GM12878 (cell line): ENCODE results near the gene GTPBP10. TPM values are rescaled to one million over a fixed set of nuclear protein-coding genes. Genes with fewer than 3 reads are reported as not detected.

Experiments
- ATAC-seq: fragments of 200-7000 bp; cut with Tn5 transposase; 3 replicates; pipeline ENCODE4 v1.9.1; 2020; ENCODE audit warnings: mild to moderate bottlenecking, moderate library complexity
- BruUV-seq: library from RNA; stranded (reverse); fragments of 400-500 nt; replicated peaks from 2 replicates; lab custom pipeline; 2021; lab: Mats Ljungman, UMichigan
- CTCF ChIA-PET: fragments of 300-600 bp; sonication (Branson Sonifier 250); formaldehyde crosslinking; extraction: SDS; loops from one replicate; lab custom pipeline; 2021; ENCODE audit warnings: inconsistent platforms; lab: Yijun Ruan, JAX
- POLR2A ChIA-PET: fragments of 350-600 bp; formaldehyde crosslinking; extraction: SDS; loops from one replicate; lab custom pipeline; 2021; ENCODE audit warnings: inconsistent platforms; lab: Charles Lee
- RAD21 ChIA-PET: fragments of 300-600 bp; sonication (Branson Sonifier 250); formaldehyde crosslinking; loops from one replicate; lab custom pipeline; 2023; ENCODE audit warnings: antibody characterized with exemption; ENCODE audit not compliant: unreplicated experiment; lab: Charles Lee
- SMC1A ChIA-PET: fragments of 300-600 bp; sonication (Branson Sonifier 250); formaldehyde crosslinking; loops from one replicate; lab custom pipeline; 2023; ENCODE audit not compliant: unreplicated experiment, uncharacterized antibody; lab: Charles Lee
- DNase-seq: peaks from one replicate; pipeline ENCODE4 v3.0.0-alpha.2; 2011; ENCODE audit warnings: low read depth, low spot score
- FAIRE-seq: peaks from 3 replicates; lab custom pipeline; 2011; peaks lifted over from hg19 to GRCh38; lab: Jason Lieb, UNC
- H2AFZ ChIP-seq: 2 replicates; pipeline ENCODE4 v1.6.0; 2011; ENCODE audit warnings: low read depth, low read length, control low read depth; ENCODE audit not compliant: control insufficient read depth
- H3K27ac ChIP-seq: 2 replicates; pipeline ENCODE4 v1.5.1; 2011; ENCODE audit warnings: control low read depth; ENCODE audit not compliant: control insufficient read depth, insufficient read depth
- H3K27me3 ChIP-seq, 2 experiments: replicated peaks in 1 of 2; 2 replicates each; pipeline versions ENCODE4 v1.6.0 to v1.6.1; 2011; ENCODE audit warnings: low read length in 1 of 2; ENCODE audit not compliant: control insufficient read depth in 2 of 2, insufficient read depth in 2 of 2
- H3K36me3 ChIP-seq, 2 experiments: 2 replicates each; pipeline ENCODE4 v1.5.1; 2011; ENCODE audit warnings: low read length in 1 of 2; ENCODE audit not compliant: control insufficient read depth in 2 of 2, insufficient read depth in 2 of 2
- H3K4me1 ChIP-seq: 2 replicates; pipeline ENCODE4 v1.6.1; 2011; ENCODE audit warnings: mild to moderate bottlenecking, low read length, moderate library complexity, mixed read lengths; ENCODE audit not compliant: control insufficient read depth, insufficient read depth
- H3K4me2 ChIP-seq: 2 replicates; pipeline ENCODE4 v1.6.0; 2011; ENCODE audit warnings: control low read depth; ENCODE audit not compliant: control insufficient read depth, insufficient read depth
- H3K4me3 ChIP-seq: fragments of 200-600 bp; sonication (generic); 2 replicates; pipeline ENCODE4 v1.5.1; 2016
- H3K79me2 ChIP-seq: 2 replicates; pipeline ENCODE4 v1.6.0; 2011; ENCODE audit warnings: low read length; ENCODE audit not compliant: control insufficient read depth, insufficient read depth
- H3K9ac ChIP-seq: 2 replicates; pipeline ENCODE4 v1.8.0; 2011; ENCODE audit warnings: low read length, control low read depth, mixed read lengths; ENCODE audit not compliant: control insufficient read depth, insufficient read depth
- H3K9me3 ChIP-seq: replicated peaks from 3 replicates; pipeline ENCODE4 v1.5.1; 2011; ENCODE audit warnings: mild to moderate bottlenecking, low read length; ENCODE audit not compliant: control insufficient read depth, insufficient read depth
- H4K20me1 ChIP-seq: 2 replicates; pipeline ENCODE4 v1.6.0; 2011; ENCODE audit not compliant: control insufficient read depth, insufficient read depth
- GATAD2B ChIP-seq: fragments of 450-650 bp; conservative IDR thresholded peaks from 2 replicates; pipeline ENCODE4 v1.6.1; 2017; ENCODE audit warnings: low read depth, mild to moderate bottlenecking, moderate library complexity
- MXI1 ChIP-seq: fragments of 150-350 bp; IDR thresholded peaks from 2 replicates; pipeline ENCODE4 v1.6.1; 2011; ENCODE audit warnings: low read depth, mild to moderate bottlenecking, inconsistent platforms, low read length, improper control_type of control experiment
- NRF1 ChIP-seq: conservative IDR thresholded peaks from 2 replicates; pipeline ENCODE4 v1.6.1; 2011; ENCODE audit warnings: mild to moderate bottlenecking, low read depth, low read length, improper control_type of control experiment
- POU2F2 ChIP-seq: IDR thresholded peaks from 3 replicates; pipeline ENCODE4 v1.6.1; 2011; ENCODE audit warnings: low read depth, mild to moderate bottlenecking, low read length, borderline replicate concordance
- TBL1XR1 ChIP-seq: IDR thresholded peaks from 2 replicates; pipeline ENCODE4 v1.6.1; 2012; ENCODE audit warnings: low read depth, low read length, improper control_type of control experiment
- WRNIP1 ChIP-seq: IDR thresholded peaks from 2 replicates; pipeline ENCODE4 v1.6.1; 2011; ENCODE audit warnings: low read depth, low read length, improper control_type of control experiment, borderline replicate concordance
- ZBTB4 ChIP-seq: fragments of 450-650 bp; formaldehyde crosslinking; IDR thresholded peaks from 2 replicates; pipeline ENCODE4 v1.4.0; 2022; ENCODE audit warnings: mild to moderate bottlenecking, moderate library complexity
- WGBS: methylation state at CpG from one replicate; pipeline ENCODE4 v1.1.6; 2016; ENCODE audit warnings: low lambda C conversion rate; ENCODE audit not compliant: insufficient replicate concordance, insufficient coverage; ENCODE audit errors: missing lambda C conversion rate; 5-methylcytosine and 5-hydroxymethylcytosine counted together
- in situ Hi-C: fragments of 300-500 bp; cut with MboI; formaldehyde crosslinking; loops from 9 replicates; pipeline ENCODE4 v1.14.3; 2018; ENCODE audit warnings: mixed read lengths
- intact Hi-C: fragments of 100-400 bp; cut with micrococcal nuclease; formaldehyde crosslinking; loops from one replicate; pipeline ENCODE4 v1.14.2; 2022; ENCODE audit not compliant: unreplicated experiment
- polyA plus RNA-seq, 11 experiments: library from polyadenylated mRNA; depleted of rRNA in 4 of 11; unstranded in 6 of 11; stranded (reverse) in 5 of 11; fragments of >200 nt; fragmentation: Nextera tagmentation in 4 of 11; fragmentation: Illumina TruSeq in 1 of 11; extraction: Ambion mirVana in 4 of 11; extraction: Trizol in 1 of 11; gene quantifications; 1 replicate in 1 of 11; 2 replicates in 10 of 11; pipeline versions ENCODE4 v1.2.1 to v1.2.3, GENCODE V29; 2011 to 2016; ENCODE audit warnings: inconsistent platforms in 2 of 11, missing spikeins in 2 of 11, low read depth in 1 of 11
- total RNA-seq, 4 experiments: library from RNA; depleted of rRNA in 3 of 4; stranded (reverse); fragments of >200 nt in 3 of 4; fragmentation: Illumina TruSeq in 1 of 4; extraction: Trizol in 1 of 4; gene quantifications; 2 replicates each; pipeline versions ENCODE4 v1.2.1 to v1.2.3, GENCODE V29; 2013 to 2021
- TF ChIP-seq, protein P1 (sequence below): IDR thresholded peaks from 2 replicates; pipeline ENCODE4 v1.6.1; 2012; ENCODE audit warnings: low read depth, low read length, improper control_type of control experiment

Gene GTPBP10
- total and polyA plus RNA-seq, 10 of the 15 experiments (the other 5 are each of a cell fraction or from before 2014, with no cell fraction given) = 10.1 to 41.0 (median 33.0) TPM

DNA sequence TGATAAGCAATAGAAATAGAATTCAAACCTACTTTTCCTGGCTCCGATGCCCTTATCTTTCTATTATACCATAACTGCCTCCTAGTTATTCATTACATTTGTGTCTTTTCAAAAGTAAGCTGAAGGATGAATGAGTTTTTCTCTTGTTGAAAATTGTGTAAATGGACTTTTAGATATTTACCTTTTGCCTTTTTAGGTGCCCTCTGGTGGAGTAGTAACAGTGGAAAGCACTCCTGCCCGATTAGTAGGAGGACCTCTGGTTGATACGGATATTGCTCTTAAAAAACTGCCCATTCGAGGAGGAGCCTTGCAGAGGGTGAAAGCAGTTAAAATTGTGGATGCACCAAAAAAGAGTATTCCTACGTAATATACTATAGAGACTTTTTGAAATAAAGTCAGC, 36.6 kb upstream of the GTPBP10 start:
- ATAC-seq = no peak
- intact Hi-C loops (no loop called here), in situ Hi-C loops (no loop called here)
- no peaks in the 10 kb centered on the region for H3K9me3 ChIP-seq
- RAD21 ChIA-PET = no interaction called here
- H3K4me3 ChIP-seq = no peak overlapping the region
- H3K27ac ChIP-seq = no peak overlapping the region
- no peaks in the 10 kb centered on the region for H3K4me1 ChIP-seq
- CTCF ChIA-PET = interaction anchor here (0.7 to 7.0 kb wide), 7 partner anchors 11 to 146 kb away, joined by 3 to 121 read pairs (median 3); no protein-coding TSS in a partner anchor
- no peak overlapping the region for H3K9ac ChIP-seq
- BruUV-seq = no TSS peak
- no peaks in the 10 kb centered on the region for H4K20me1 ChIP-seq
- WGBS = 38% methylated on average over 5 of the region's 5 CpGs
- no peak overlapping the region for H3K4me2 ChIP-seq
- TF ChIP-seq, protein P1, sequence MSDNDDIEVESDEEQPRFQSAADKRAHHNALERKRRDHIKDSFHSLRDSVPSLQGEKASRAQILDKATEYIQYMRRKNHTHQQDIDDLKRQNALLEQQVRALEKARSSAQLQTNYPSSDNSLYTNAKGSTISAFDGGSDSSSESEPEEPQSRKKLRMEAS = no peak
- TF ChIP-seq NRF1 (no peak), GATAD2B (no peak), WRNIP1 (no peak), ZBTB4 (CRISPR knock-in tag) (no peak), MXI1 (no peak), POU2F2 (no peak), TBL1XR1 (no peak)
- H3K79me2 ChIP-seq = no peaks in the 10 kb centered on the region
- H3K27me3 ChIP-seq = no peaks in the 10 kb centered on the region
- no peaks in the 10 kb centered on the region for H3K36me3 ChIP-seq
- SMC1A ChIA-PET = interaction anchor here (0.7 to 2.0 kb wide), 4 partner anchors 10 to 112 kb away, joined by 3 to 7 read pairs (median 4); no protein-coding TSS in a partner anchor
- FAIRE-seq = no peak
- POLR2A ChIA-PET = no interaction called here
- no peak overlapping the region for H2AFZ ChIP-seq
- DNase-seq = no peak
